H1 (cell line): ENCODE results near the gene NFX1.

Experiments used
- CTCF ChIP-seq, 3 experiments: IDR thresholded peaks; 1 replicate in 2 of 3; 2 replicates in 1 of 3; pipeline versions ENCODE4 v1.5.1 to v1.6.1; 2011; ENCODE audit warnings: low read length in 3 of 3, mild to moderate bottlenecking in 3 of 3, inconsistent platforms in 2 of 3, low read depth in 1 of 3, moderate library complexity in 1 of 3; ENCODE audit not compliant: insufficient read depth in 1 of 3; ENCODE audit errors: control extremely low read depth in 1 of 3
- EGR1 ChIP-seq: IDR thresholded peaks from 2 replicates; pipeline ENCODE4 v1.6.1; 2011; ENCODE audit warnings: low read depth, low read length, borderline replicate concordance
- EP300 ChIP-seq, 2 experiments: IDR thresholded peaks; 1 replicate in 1 of 2; 2 replicates in 1 of 2; pipeline ENCODE4 v1.6.1; 2011 to 2012; ENCODE audit warnings: low read depth in 2 of 2, low read length in 2 of 2, mild to moderate bottlenecking in 2 of 2, borderline replicate concordance in 1 of 2, inconsistent platforms in 1 of 2, moderate library complexity in 1 of 2
- GABPA ChIP-seq: IDR thresholded peaks from 2 replicates; pipeline ENCODE4 v1.6.1; 2011; ENCODE audit warnings: mild to moderate bottlenecking, low read length, moderate library complexity, borderline replicate concordance; ENCODE audit not compliant: insufficient read depth
- MAFK ChIP-seq: IDR thresholded peaks from 2 replicates; pipeline ENCODE4 v1.6.1; 2012; ENCODE audit warnings: low read depth, mild to moderate bottlenecking, improper control_type of control experiment, low read length
- POLR2A ChIP-seq, 2 experiments: IDR thresholded peaks; 1 replicate in 1 of 2; 2 replicates in 1 of 2; pipeline ENCODE4 v1.6.1; 2011; ENCODE audit warnings: low read depth in 2 of 2, low read length in 2 of 2, mild to moderate bottlenecking in 2 of 2; ENCODE audit errors: control extremely low read depth in 1 of 2
- SAP30 ChIP-seq: fragments of 300-600 bp; sonication (generic); IDR thresholded peaks from 2 replicates; pipeline ENCODE4 v1.7.1; 2012; ENCODE audit warnings: low read length, moderate library complexity, mild to moderate bottlenecking, inconsistent platforms; ENCODE audit not compliant: insufficient read depth, insufficient replicate concordance
- TF ChIP-seq, protein P1 (sequence below): IDR thresholded peaks from 2 replicates; pipeline ENCODE4 v1.6.1; 2011; ENCODE audit warnings: low read length, improper control_type of control experiment
- TF ChIP-seq, protein P2 (sequence below): IDR thresholded peaks from 2 replicates; pipeline ENCODE4 v1.6.1; 2012; ENCODE audit warnings: inconsistent platforms

GRCh38 chr9:33293782-33294181 is 3.5 kb downstream of the NFX1 start:
- no peak for TF ChIP-seq EGR1
- no peak for TF ChIP-seq POLR2A (IDR thresholded peaks at IDR 0.05; ENCODE audit: control extremely low read depth in 1 of 2, low read depth in 2 of 2, low read length in 2 of 2)
- TF ChIP-seq GABPA, result no peak
- TF ChIP-seq, protein P1, sequence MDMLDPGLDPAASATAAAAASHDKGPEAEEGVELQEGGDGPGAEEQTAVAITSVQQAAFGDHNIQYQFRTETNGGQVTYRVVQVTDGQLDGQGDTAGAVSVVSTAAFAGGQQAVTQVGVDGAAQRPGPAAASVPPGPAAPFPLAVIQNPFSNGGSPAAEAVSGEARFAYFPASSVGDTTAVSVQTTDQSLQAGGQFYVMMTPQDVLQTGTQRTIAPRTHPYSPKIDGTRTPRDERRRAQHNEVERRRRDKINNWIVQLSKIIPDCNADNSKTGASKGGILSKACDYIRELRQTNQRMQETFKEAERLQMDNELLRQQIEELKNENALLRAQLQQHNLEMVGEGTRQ, result no peak
- TF ChIP-seq, protein P2, sequence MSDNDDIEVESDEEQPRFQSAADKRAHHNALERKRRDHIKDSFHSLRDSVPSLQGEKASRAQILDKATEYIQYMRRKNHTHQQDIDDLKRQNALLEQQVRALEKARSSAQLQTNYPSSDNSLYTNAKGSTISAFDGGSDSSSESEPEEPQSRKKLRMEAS, result no peak
- no peak for TF ChIP-seq EP300 (IDR thresholded peaks at IDR 0.05; ENCODE audit: borderline replicate concordance in 1 of 2, low read depth in 2 of 2, low read length in 2 of 2)
- no peak for TF ChIP-seq CTCF (IDR thresholded peaks at IDR 0.05; ENCODE audit: control extremely low read depth in 1 of 3, insufficient read depth in 1 of 3, low read depth in 1 of 3, low read length in 3 of 3)
- TF ChIP-seq SAP30, result no peak
- no peak for TF ChIP-seq MAFK
